Stimulated activated CD4-positive, alpha-beta T cell treated with anti-CD3 and anti-CD28 coated beads, TNF-alpha, amount 100 ng/mL, for 24 hours (primary cell): ENCODE measurements around the gene RNF182.
"Not testable (repeated sequence)": the region's sequence is repeated elsewhere in the genome, so short reads cannot be mapped to it uniquely, and the experiment has no call there.

Experiments
- DNase-seq, 3 experiments: peaks; one replicate each; pipeline ENCODE4 v3.0.0-alpha.2; 2020; ENCODE audit warnings: low read depth in 3 of 3

The RNF182 gene

GRCh38 chr6:14000901-14001300, 76.1 kb downstream of the RNF182 start:
- no peak for DNase-seq

GRCh38 chr6:14001329-14002012, 76.7 kb downstream of the RNF182 start:
- no peak for DNase-seq

- no peak for DNase-seq
These were observed 77.6 kb downstream of the RNF182 start for GRCh38 chr6:14002176-14002947.

- DNase-seq, result no peak
These were observed 79.5 kb downstream of the RNF182 start for GRCh38 chr6:14004258-14004657.

GRCh38 chr6:14008809-14009208, 84.1 kb downstream of the RNF182 start:
- no peak for DNase-seq

- no peak for DNase-seq
These were observed 84.7 kb downstream of the RNF182 start for GRCh38 chr6:14009431-14009830.

GRCh38 chr6:14010275-14010674, 85.5 kb downstream of the RNF182 start:
- DNase-seq, result no peak

GRCh38 chr6:14012313-14013030, 87.7 kb downstream of the RNF182 start:
- no peak for DNase-seq

- DNase-seq, result no peak
These were observed 91.2 kb downstream of the RNF182 start for GRCh38 chr6:14015964-14016363.

- no peak for DNase-seq
These were observed 91.7 kb downstream of the RNF182 start for GRCh38 chr6:14016432-14016831.

GRCh38 chr6:14016935-14017625, 92.3 kb downstream of the RNF182 start:
- no peak for DNase-seq

- DNase-seq, result no peak
These were observed 93.1 kb downstream of the RNF182 start for GRCh38 chr6:14017626-14018475.

GRCh38 chr6:14018559-14018958, 93.8 kb downstream of the RNF182 start:
- not testable (repeated sequence) for DNase-seq

- DNase-seq, result no peak
These were observed 95.8 kb downstream of the RNF182 start for GRCh38 chr6:14020551-14020950.

- no peak for DNase-seq
These were observed 96.7 kb downstream of the RNF182 start for GRCh38 chr6:14021449-14021848.

GRCh38 chr6:14022673-14023072, 97.9 kb downstream of the RNF182 start:
- DNase-seq, result no peak

GRCh38 chr6:14023855-14024254, 99.1 kb downstream of the RNF182 start:
- DNase-seq, result no peak

- DNase-seq, result no peak
These were observed 100.4 kb downstream of the RNF182 start for GRCh38 chr6:14025160-14025559.

GRCh38 chr6:14026831-14027539, 102.2 kb downstream of the RNF182 start:
- DNase-seq, result no peak

GRCh38 chr6:14028631-14029030, 103.9 kb downstream of the RNF182 start:
- no peak for DNase-seq
